K562 treated with DMSO at 1 percent for 12 hours (cell line): ENCODE data around the gene FOXD4L5. TPM values are rescaled to one million over a fixed set of nuclear protein-coding genes. Genes with fewer than 3 reads are reported as not detected.

Source experiments
- total RNA-seq: library from RNA; unstranded; fragments of 300-600 nt; gene quantifications from 2 replicates; pipeline ENCODE4 v1.2.3, GENCODE V29; 2022; ENCODE audit not compliant: insufficient read depth

The FOXD4L5 gene
- total RNA-seq: not detected in 2 replicates

GRCh38 chr9:65285109-65285508 is at the start of gene FOXD4L5:
FOXD4L5 (minus strand) TSS chr9:65285209; CDS start chr9:65284377, 832 bp downstream.

